ENCODE data around the gene PPID. TPM values are rescaled to one million over a fixed set of nuclear protein-coding genes. Genes with fewer than 3 reads are reported as not detected.
"Not testable (repeated sequence)": the region's sequence is repeated elsewhere in the genome, so short reads cannot be mapped to it uniquely, and the experiment has no call there.

The PPID gene
- polyA plus RNA-seq, 3 donors, result 67.5 to 77.7 (median 76.7) TPM

DNA sequence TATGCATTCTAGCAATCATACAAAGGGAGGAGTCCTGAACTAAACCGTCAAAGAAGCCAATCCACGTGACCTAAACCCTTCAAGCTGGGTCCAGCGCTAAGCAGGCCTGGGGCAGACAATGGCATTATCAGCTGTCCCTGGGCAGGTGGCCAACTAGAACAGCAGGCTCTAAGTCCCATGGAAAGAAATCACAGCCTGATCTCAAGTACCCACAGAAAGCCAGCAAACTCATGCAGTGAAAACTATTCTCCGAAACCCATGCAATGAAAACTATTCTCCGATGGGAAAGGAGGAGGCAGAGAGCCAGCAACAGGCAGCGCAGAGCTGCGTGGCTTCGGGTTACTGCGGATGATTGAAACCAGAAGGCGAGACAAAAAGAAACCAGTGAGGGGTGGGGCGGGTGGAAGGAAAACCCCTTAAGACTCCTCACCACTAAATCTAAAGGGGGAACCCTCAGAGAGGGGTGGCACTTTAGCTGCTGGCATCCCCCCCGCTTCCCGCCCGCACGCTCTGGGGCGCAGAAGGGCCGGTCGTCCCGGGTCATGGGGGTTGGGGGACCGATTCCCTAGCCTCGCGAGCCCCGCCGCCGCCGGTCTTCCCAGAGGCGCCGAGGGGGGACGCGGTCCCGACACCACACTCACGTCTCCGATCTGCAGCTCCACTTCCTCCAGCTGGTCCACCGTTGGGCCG is 52.1 kb downstream of the PPID start:
- DNase-seq (ENCODE audit: low read depth in 3 of 3, low spot score in 2 of 3), result peak; percentile 70 to 72 (median 71)

DNA sequence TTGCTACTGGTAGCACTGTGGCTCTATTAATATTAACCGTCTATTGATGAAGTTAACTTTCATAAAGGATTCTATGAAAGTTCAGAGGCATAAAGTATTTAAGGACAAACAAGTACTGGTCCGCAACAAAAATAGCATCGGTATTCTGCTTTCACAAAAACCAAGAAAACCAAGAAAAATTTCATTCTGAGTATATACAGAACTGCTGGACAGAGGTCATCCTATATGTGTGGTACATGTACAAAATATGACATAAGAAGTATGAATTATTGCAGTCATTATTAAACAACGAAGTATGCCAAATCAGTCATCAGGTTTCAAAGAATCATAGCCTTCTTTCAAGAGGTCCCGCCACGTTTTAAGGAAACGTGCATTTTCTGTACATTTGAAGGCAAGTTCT is 53.9 kb downstream of the PPID start:
- no peak for DNase-seq (ENCODE audit: low read depth in 3 of 3, low spot score in 2 of 3)

DNA sequence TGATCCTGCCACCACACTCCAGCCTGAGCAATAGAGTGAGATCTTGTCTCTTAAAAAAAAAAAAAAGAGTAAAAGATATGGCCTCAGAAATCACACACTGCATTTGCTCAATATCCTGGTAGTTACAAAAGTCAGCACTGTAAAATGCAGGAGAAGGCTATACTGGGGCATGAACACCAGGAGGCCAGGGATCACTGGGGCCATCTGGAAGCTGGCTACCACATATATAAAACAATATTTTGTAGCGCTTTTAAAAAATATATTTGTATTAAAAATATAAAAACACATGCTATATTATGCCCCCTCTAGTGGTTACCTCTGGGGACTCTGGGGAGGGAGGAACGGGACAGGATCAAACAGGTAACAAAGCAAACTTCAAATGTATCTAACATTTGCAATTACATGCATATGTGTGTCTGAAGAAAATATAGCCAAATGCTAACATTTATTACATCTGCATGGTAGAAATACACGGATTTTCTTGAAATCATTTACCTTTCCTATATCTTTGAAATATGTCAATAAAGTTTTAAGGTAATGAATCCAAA is 55.5 kb downstream of the PPID start:
- no peak for DNase-seq (ENCODE audit: low read depth in 3 of 3, low spot score in 2 of 3)

DNA sequence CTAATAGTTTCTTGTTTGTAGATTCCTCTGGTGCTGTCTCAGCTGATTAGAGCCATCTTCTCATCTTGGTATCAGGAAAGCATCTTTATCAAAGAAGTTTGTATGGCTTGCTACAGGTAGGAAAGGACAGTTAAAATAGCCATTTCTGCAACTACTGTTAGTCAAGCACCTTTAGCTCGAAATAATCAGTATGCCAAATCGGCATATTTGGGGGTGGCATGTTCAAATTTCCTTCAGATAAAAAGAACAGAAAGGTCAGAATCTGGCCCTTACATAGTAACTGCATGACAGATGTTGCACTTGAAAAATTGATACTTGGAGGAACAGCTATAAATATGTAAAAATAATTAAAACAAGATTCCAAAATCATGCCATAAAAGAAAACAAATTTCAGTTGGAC is 56.3 kb downstream of the PPID start:
- DNase-seq (ENCODE audit: low read depth in 3 of 3, low spot score in 2 of 3), result no peak

DNA sequence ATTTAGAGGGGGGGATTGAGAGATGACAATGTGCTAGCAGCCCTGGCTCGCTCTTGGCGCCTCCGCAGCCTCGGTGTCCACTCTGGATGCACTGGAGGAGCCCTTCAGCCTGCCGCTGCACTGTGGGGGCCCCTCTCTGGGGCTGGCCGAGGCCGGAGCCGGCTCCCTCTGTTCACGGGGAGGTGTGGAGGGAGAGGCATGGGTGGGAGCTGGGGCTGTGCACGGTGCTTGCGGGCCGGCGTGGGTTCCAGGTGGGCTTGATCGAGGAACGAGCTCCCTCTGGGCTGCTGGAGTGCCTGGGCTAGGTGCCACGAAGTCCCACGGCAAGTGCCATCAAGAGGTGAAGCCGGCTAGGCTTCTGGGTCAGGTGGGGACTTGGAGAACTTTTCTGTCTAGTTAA is 58.4 kb downstream of the PPID start:
- DNase-seq (ENCODE audit: low read depth in 3 of 3, low spot score in 2 of 3), result no peak

DNA sequence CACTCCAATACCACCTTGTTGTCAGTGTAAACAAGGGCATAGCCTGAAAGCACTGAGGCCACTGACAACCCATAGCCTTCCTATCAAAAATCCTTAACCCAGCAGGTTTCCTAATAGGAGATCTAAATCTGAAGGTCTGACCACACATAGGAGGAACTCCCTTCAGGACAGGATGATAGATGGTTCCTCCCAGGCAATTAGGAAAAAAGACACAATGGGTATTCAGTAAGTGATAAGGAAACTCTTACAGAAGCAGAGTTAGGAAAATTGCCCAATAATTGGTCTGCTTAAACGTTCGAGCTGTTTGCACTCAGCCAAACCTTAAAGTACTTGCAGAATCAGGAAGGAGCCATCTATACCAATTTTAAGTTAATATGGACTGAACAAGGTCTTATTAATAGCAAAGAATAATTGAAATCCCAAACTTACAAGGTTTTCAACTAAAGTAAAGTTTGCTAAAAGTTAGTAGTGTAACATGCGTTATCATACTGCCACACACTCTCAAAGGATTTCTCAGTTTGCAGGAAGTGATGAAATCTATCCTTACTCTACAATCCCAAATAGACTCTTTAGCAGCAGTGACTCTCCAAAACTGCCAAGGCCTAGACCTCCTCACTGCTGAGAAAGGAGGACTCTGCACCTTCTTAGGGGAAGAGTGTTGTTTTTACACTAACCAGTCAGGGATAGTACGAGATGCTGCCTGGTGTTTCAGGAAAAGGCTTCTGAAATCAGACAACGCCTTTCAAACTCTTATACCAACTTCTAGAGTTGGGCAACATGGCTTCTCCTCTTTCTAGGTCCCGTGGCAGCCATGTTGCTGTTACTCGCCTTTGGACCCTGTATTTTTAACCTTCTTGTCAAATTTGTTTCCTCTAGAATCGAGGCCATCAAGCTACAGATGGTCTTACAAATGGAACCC is 59.2 kb downstream of the PPID start:
- not testable (repeated sequence) for DNase-seq (ENCODE audit: low read depth in 3 of 3, low spot score in 2 of 3)

DNA sequence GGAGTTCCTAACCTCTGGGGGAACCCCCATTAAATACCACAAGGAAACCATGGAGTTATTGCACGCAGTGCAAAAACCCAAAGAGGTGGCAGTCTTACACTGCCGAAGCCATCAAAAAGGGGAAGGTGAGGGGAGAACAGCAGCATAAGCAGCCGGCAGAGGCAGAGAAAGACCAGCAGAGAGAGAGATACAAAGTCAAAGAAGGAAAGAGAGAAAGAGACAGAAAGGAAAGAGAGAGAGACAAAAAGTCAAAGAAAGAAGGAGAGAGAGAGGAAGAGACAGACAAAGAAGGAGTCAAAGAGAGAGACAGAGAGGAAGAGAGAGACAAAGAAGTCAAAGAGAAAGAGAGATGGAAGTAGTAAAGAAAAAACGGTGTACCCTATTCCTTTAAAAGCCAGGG is 59.9 kb downstream of the PPID start:
- DNase-seq (ENCODE audit: low read depth in 3 of 3, low spot score in 2 of 3), result not testable (repeated sequence)

Other genes starting within 250 kb of the PPID start
- under 1 TPM; 0.22 to 0.44 (median 0.33) TPM for gene RXFP1, start 201.5 kb downstream of the PPID start, polyA plus RNA-seq (ENCODE audit: insufficient read length in 3 of 3)
- 10 to 100 TPM; 20.3 to 22.3 (median 22.1) TPM for gene C4orf46, start 51.5 kb downstream of the PPID start, polyA plus RNA-seq (ENCODE audit: insufficient read length in 3 of 3)
- gene ETFDH, start 51.1 kb downstream of the PPID start, polyA plus RNA-seq (ENCODE audit: insufficient read length in 3 of 3), result 10 to 100 TPM; 27.4 to 34.0 (median 31.8) TPM
- gene FNIP2, start 45.6 kb upstream of the PPID start, polyA plus RNA-seq (ENCODE audit: insufficient read length in 3 of 3), result 10 to 100 TPM; 46.5 to 54.4 (median 48.2) TPM